ENCODE data around the gene ANLN. TPM values are rescaled to one million over a fixed set of nuclear protein-coding genes. Genes with fewer than 3 reads are reported as not detected.

ANLN gene
- total and polyA plus RNA-seq, 2 donors (not counting 3 experiments of a cell fraction or from before 2014, with no cell fraction given) = 28.5 to 119 TPM

- H3K79me2 ChIP-seq (ENCODE audit: control insufficient read depth, insufficient read depth, low read length) = no peaks in the 10 kb centered on the region
- FAIRE-seq = no peak
- no peaks in the 10 kb centered on the region for H3K9me1 ChIP-seq (replicated peaks; ENCODE audit: control insufficient read depth, extremely low read depth, insufficient read depth, low read length)
- BruUV-seq (replicated peaks) = no TSS peak
- H3K4me1 ChIP-seq (ENCODE audit: control insufficient read depth, extremely low read depth, insufficient read depth, low read length) = no peaks in the 10 kb centered on the region
- dilution Hi-C loops (cut with MboI; ENCODE audit: extremely low pct_ligation_motif_present, low sequenced_read_pairs) = no loop called here
- peaks cover 7 to 8% of the 10 kb centered on the region in 2 experiments for H3K27me3 ChIP-seq (ENCODE audit: control insufficient read depth in 2 of 2, insufficient read depth in 2 of 2, low read length in 2 of 2)
- no peak for TF ChIP-seq JUN (IDR thresholded peaks at IDR 0.05; ENCODE audit: borderline replicate concordance, insufficient read depth, insufficient read length, low read depth)
- TF ChIP-seq MAX (IDR thresholded peaks at IDR 0.05; ENCODE audit: insufficient read depth, insufficient read length) = no peak
- TF ChIP-seq CTCF (IDR thresholded peaks at IDR 0.05; ENCODE audit: extremely low read depth in 1 of 2, insufficient read depth in 1 of 2, low read depth in 1 of 2, low read length in 2 of 2) = no peak
- TF ChIP-seq FOS (IDR thresholded peaks at IDR 0.05; ENCODE audit: borderline replicate concordance, insufficient read depth, low read length) = no peak
- TF ChIP-seq POLR2A (IDR thresholded peaks at IDR 0.05; ENCODE audit: low read depth, low read length) = no peak
- no peak for TF ChIP-seq POLR2AphosphoS5 (IDR thresholded peaks at IDR 0.05; ENCODE audit: insufficient read depth, low read depth, low read length)
- TF ChIP-seq EZH2 (IDR thresholded peaks at IDR 0.05; ENCODE audit: borderline replicate concordance, low read depth, low read length, severe bottlenecking) = no peak
- TF ChIP-seq GATA2 (IDR thresholded peaks at IDR 0.05; ENCODE audit: insufficient read depth, insufficient read length, low read depth, low read length) = no peak
- no peak for TF ChIP-seq MYC (IDR thresholded peaks at IDR 0.05; ENCODE audit: low read depth, low read length)
- no peaks in the 10 kb centered on the region for H4K20me1 ChIP-seq (replicated peaks; ENCODE audit: control insufficient read depth, extremely low read depth, insufficient read depth, low read length)
- intact Hi-C loops (cut with micrococcal nuclease) = no loop called here
- no peak for DNase-seq (ENCODE audit: low read depth, low spot score)
- POLR2A ChIA-PET = no interaction called here
- CTCF ChIA-PET = interaction anchor here (0.7 to 1.9 kb wide), 5 partner anchors 13 to 738 kb away, joined by 3 to 5 read pairs (median 4); no protein-coding TSS in a partner anchor
- H3K36me3 ChIP-seq (ENCODE audit: control insufficient read depth in 2 of 2, extremely low read depth in 1 of 2, insufficient read depth in 2 of 2, low read length in 2 of 2) = no peaks in the 10 kb centered on the region
- no peak overlapping the region for H2AFZ ChIP-seq (ENCODE audit: low read depth, low read length)
- no peak overlapping the region for H3K9ac ChIP-seq (replicated peaks; ENCODE audit: extremely low read depth, insufficient read depth, low read length)
- no peaks in the 10 kb centered on the region for H3K9me3 ChIP-seq (replicated peaks; ENCODE audit: control insufficient read depth, insufficient read depth, low read length)
- H3K4me2 ChIP-seq (ENCODE audit: insufficient read depth, low read length) = no peak overlapping the region
- H3K27ac ChIP-seq (ENCODE audit: insufficient read depth, low read depth, low read length) = no peak overlapping the region
- no peak overlapping the region for H3K4me3 ChIP-seq (replicated peaks in 1 of 3; ENCODE audit: insufficient read depth in 1 of 3, low read depth in 1 of 3, low read length in 3 of 3)
Measured at GRCh38 chr7:36460811-36461429, 71.3 kb downstream of the ANLN start.

Data from endothelial cell of umbilical vein (primary cell).